Left lung (tissue), 10 donors: ENCODE results near the gene SLC38A11. TPM values are rescaled to one million over a fixed set of nuclear protein-coding genes. Genes with fewer than 3 reads are reported as not detected.
A peak's percentile ranks its signal among the peaks of the same experiment; 100 is the strongest.

Experiments
- ATAC-seq: fragments of 200-7000 bp; cut with Tn5 transposase; one replicate; pipeline ENCODE4 v1.9.1; 2020; ENCODE audit warnings: moderate library complexity
- DNase-seq, 4 donors: peaks; one replicate each; pipeline ENCODE4 v3.0.0-alpha.2; 2013 to 2020
- H3K27ac ChIP-seq, 2 donors: fragments of 200-600 bp; sonication (generic) in 1 of 2; one replicate each; pipeline versions ENCODE4 v1.5.0 to v1.8.0; 2020 to 2021
- H3K27me3 ChIP-seq, 2 donors: fragments of 200-600 bp; sonication (generic) in 1 of 2; one replicate each; pipeline versions ENCODE4 v1.5.0 to v1.8.0; 2020 to 2021
- H3K36me3 ChIP-seq, 2 donors: fragments of 200-600 bp; sonication (generic) in 1 of 2; one replicate each; pipeline versions ENCODE4 v1.5.0 to v1.8.0; 2020 to 2021
- H3K4me1 ChIP-seq, 2 donors: fragments of 200-600 bp; one replicate each; pipeline ENCODE4 v1.8.0; 2021
- H3K4me3 ChIP-seq, 2 donors: fragments of 200-600 bp; sonication (generic) in 1 of 2; one replicate each; pipeline versions ENCODE4 v1.5.0 to v1.8.0; 2020 to 2021; ENCODE audit warnings: mild to moderate bottlenecking in 1 of 2
- H3K9me3 ChIP-seq, 2 donors: fragments of 200-600 bp; sonication (generic) in 1 of 2; one replicate each; pipeline versions ENCODE4 v1.5.0 to v1.8.0; 2020 to 2021
- intact Hi-C, 2 donors: fragments of 100-400 bp; cut with DNase I; formaldehyde crosslinking; loops; one replicate each; pipeline versions ENCODE4 v1.11.2 to v1.14.2; 2022
- polyA plus RNA-seq, 6 donors: library from polyadenylated mRNA; unstranded; fragments of 120-200 nt; gene quantifications; one replicate each; pipeline ENCODE4 v1.2.1, GENCODE V29; 2013; ENCODE audit not compliant: insufficient read length in 6 of 6
- total RNA-seq, 2 donors: library from RNA; stranded (reverse); fragmentation: NEBNext Ultra II Directional; extraction: Animal tissue kit (Norgen Biotek cat#: 25700); gene quantifications; one replicate each; pipeline ENCODE4 v1.2.1, GENCODE V29; 2021
- TF ChIP-seq, protein P1 (sequence below), 2 donors: fragments of 200-600 bp; sonication (generic) in 1 of 2; IDR thresholded peaks; one replicate each; pipeline versions ENCODE4 v1.5.0 to v1.8.0; 2021; ENCODE audit warnings: antibody characterized with exemption in 2 of 2
- donor health status: DM: no; HTN: yes; CAD: no.
- donor health status: DM: no; HTN: no; CAD: no.

The SLC38A11 gene
- total and polyA plus RNA-seq, 8 donors: 0.29 to 3.6 (median 1.6) TPM

DNA sequence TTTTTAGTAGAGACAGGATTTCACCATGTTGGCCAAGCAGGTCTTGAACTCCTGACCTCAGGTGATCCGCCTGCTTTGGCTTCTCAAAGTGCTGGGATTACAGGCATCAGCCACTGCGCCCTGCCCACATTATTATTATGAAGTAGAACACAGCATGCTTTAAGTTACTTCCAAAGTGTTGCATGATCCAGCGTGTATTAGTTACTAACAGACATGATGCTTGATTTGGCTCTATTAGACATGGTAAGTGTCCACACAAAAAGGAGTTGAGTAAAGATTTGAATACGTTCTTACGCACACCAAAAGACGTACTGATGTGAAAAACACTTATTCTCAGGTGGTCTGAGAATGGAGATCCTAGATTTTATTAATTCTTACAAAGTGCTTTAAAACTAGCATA, 50.0 kb downstream of the SLC38A11 start:
- Histone ChIP-seq H3K27ac (no peak overlapping the region), H3K4me1 (peaks cover 1 to 4% of the 10 kb centered on the region in 2 donors), H3K27me3 (no peaks in the 10 kb centered on the region), H3K9me3 (no peaks in the 10 kb centered on the region), H3K36me3 (no peaks in the 10 kb centered on the region), H3K4me3 (no peak overlapping the region)
- no peak for ATAC-seq
- intact Hi-C loops: no loop called here
- no peak for DNase-seq
- TF ChIP-seq, protein P1, sequence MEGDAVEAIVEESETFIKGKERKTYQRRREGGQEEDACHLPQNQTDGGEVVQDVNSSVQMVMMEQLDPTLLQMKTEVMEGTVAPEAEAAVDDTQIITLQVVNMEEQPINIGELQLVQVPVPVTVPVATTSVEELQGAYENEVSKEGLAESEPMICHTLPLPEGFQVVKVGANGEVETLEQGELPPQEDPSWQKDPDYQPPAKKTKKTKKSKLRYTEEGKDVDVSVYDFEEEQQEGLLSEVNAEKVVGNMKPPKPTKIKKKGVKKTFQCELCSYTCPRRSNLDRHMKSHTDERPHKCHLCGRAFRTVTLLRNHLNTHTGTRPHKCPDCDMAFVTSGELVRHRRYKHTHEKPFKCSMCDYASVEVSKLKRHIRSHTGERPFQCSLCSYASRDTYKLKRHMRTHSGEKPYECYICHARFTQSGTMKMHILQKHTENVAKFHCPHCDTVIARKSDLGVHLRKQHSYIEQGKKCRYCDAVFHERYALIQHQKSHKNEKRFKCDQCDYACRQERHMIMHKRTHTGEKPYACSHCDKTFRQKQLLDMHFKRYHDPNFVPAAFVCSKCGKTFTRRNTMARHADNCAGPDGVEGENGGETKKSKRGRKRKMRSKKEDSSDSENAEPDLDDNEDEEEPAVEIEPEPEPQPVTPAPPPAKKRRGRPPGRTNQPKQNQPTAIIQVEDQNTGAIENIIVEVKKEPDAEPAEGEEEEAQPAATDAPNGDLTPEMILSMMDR (IDR thresholded peaks at IDR 0.05): no peak

DNA sequence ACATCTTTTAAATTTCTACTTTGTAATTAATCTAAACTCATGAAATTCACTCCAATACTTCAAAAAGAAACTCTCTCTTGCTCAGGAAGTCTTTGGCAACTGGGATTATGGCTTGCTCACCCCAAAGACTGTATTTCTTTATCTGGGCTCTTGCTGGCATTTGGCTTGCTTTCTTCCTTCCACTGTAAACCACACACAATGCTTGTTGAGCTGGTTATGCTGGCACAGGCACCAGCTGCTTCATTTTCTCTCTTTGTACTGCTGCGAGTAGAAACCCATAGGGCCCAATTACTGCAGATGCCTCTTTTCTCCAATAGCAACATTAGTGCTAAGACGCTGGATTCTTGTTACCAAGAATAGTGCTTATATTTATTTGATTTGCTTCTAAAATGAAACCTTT, 51.4 kb downstream of the SLC38A11 start:
- H3K27ac ChIP-seq: no peak overlapping the region
- no peak overlapping the region for H3K4me3 ChIP-seq
- no peaks in the 10 kb centered on the region for H3K9me3 ChIP-seq
- intact Hi-C loops: no loop called here
- TF ChIP-seq, protein P1 (IDR thresholded peaks at IDR 0.05): no peak
- ATAC-seq (peak; percentile 56), DNase-seq (no peak)
- H3K27me3 ChIP-seq: no peaks in the 10 kb centered on the region
- H3K4me1 ChIP-seq: no peaks in the 10 kb centered on the region
- H3K36me3 ChIP-seq: no peaks in the 10 kb centered on the region

DNA sequence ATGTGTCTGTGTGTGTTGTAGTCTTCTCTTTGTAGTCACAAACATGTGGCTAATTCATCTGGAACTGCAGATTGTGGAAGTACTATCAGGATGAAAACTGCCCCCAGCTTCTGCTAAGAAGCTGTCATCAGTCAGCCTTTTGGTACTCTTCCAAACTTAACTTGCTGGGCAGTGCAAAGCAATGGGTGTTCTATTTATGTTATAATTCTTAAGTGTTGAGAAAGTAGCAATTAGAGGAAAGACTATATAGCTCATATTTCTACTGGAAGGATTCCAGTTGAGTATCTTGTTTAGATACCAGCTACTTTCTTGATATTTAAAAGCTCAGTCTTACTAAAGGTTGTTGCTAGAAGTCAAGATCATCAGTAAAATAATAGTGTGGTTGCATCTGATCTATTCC, 52.1 kb downstream of the SLC38A11 start:
- no peaks in the 10 kb centered on the region for H3K36me3 ChIP-seq
- no peak overlapping the region for H3K4me3 ChIP-seq
- ATAC-seq (peak; percentile 14), DNase-seq (no peak)
- no peaks in the 10 kb centered on the region for H3K9me3 ChIP-seq
- intact Hi-C loops: no loop called here
- H3K4me1 ChIP-seq: no peaks in the 10 kb centered on the region
- no peaks in the 10 kb centered on the region for H3K27me3 ChIP-seq
- H3K27ac ChIP-seq: no peak overlapping the region
- TF ChIP-seq, protein P1 (IDR thresholded peaks at IDR 0.05): no peak

DNA sequence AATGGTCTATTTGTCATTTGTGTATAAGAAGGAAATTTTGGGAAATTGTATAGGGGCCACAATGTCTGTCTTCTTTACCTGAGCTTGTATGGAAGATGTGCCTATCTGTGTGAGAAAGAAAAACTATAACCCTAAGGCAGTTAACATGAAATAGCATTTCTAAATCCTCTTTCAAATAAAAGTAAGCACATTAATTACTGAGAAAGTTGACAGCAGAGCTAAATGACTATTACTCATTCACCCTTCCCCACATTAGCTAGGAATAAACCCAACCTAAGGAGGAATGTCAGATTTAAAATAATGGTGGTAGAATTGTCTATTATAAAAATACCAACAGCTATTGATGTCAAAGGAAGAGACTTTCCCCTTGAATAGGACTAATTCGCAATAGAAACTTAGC, 56.2 kb downstream of the SLC38A11 start:
- H3K36me3 ChIP-seq: no peaks in the 10 kb centered on the region
- ATAC-seq (no peak), DNase-seq (no peak)
- intact Hi-C loops: no loop called here
- peaks cover 0 to 10% of the 10 kb centered on the region in 2 donors for H3K4me1 ChIP-seq
- no peak overlapping the region for H3K4me3 ChIP-seq
- TF ChIP-seq, protein P1 (IDR thresholded peaks at IDR 0.05): no peak
- no peaks in the 10 kb centered on the region for H3K27me3 ChIP-seq
- H3K27ac ChIP-seq: no peak overlapping the region
- H3K9me3 ChIP-seq: no peaks in the 10 kb centered on the region

DNA sequence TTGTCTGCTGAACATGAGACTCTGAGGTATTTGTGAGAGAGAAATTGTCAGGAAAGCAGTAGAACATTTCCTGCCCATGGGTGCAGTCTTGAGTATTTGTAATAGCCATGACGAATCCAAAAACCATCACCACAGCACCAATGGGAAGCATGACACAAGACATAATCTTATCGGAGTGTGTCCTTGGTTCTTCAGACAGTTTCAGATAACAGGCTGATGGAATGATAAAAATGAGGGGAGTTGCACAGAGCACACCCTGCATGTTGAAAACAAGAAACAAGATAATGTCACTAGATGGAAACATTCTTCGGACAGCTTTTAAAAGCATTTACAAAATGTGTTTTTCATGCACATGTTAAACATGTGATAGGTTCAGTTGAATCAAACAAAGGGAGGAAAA, 56.9 kb downstream of the SLC38A11 start:
- no peak for DNase-seq
- no peaks in the 10 kb centered on the region for H3K9me3 ChIP-seq
- H3K4me1 ChIP-seq: peaks cover 0 to 10% of the 10 kb centered on the region in 2 donors
- no peaks in the 10 kb centered on the region for H3K27me3 ChIP-seq
- no peaks in the 10 kb centered on the region for H3K36me3 ChIP-seq
- TF ChIP-seq, protein P1 (IDR thresholded peaks at IDR 0.05): no peak
- no peak overlapping the region for H3K27ac ChIP-seq
- H3K4me3 ChIP-seq: no peak overlapping the region
- peak; percentile 75 for ATAC-seq
- intact Hi-C loops: no loop called here
